Aorta (tissue), 5 donors: ENCODE measurements around the gene POLN. TPM values are rescaled to one million over a fixed set of nuclear protein-coding genes. Genes with fewer than 3 reads are reported as not detected.

Experiments
- ATAC-seq: fragments of 200-7000 bp; cut with Tn5 transposase; one replicate; pipeline ENCODE4 v1.9.1; 2022; ENCODE audit warnings: moderate library complexity; ENCODE audit not compliant: low FRiP score
- DNase-seq, 2 donors: peaks; one replicate each; pipeline ENCODE4 v3.0.0-alpha.2; 2020
- H3K27ac ChIP-seq, 2 donors: one replicate each; pipeline ENCODE4 v1.5.1; 2013; ENCODE audit warnings: low read length in 2 of 2, mild to moderate bottlenecking in 2 of 2, moderate library complexity in 2 of 2, control low read depth in 1 of 2, inconsistent platforms in 1 of 2, low read depth in 1 of 2
- H3K27me3 ChIP-seq, 2 donors: one replicate each; pipeline ENCODE4 v1.6.1; 2013; ENCODE audit warnings: control low read depth in 1 of 2, low read length in 1 of 2, mild to moderate bottlenecking in 1 of 2, moderate library complexity in 1 of 2; ENCODE audit not compliant: insufficient read depth in 2 of 2, control insufficient read depth in 1 of 2
- H3K36me3 ChIP-seq, 2 donors: one replicate each; pipeline ENCODE4 v1.6.1; 2013; ENCODE audit warnings: control low read depth in 1 of 2, low read length in 1 of 2, mild to moderate bottlenecking in 1 of 2; ENCODE audit not compliant: insufficient read depth in 2 of 2, control insufficient read depth in 1 of 2
- H3K4me1 ChIP-seq, 2 donors: one replicate each; pipeline ENCODE4 v1.6.1; 2013; ENCODE audit warnings: low read length in 2 of 2, control low read depth in 1 of 2, mild to moderate bottlenecking in 1 of 2, moderate library complexity in 1 of 2; ENCODE audit not compliant: insufficient read depth in 2 of 2, control insufficient read depth in 1 of 2
- H3K4me3 ChIP-seq, 2 donors: one replicate each; pipeline ENCODE4 v1.5.1; 2013; ENCODE audit warnings: low read length in 2 of 2, control low read depth in 1 of 2, mild to moderate bottlenecking in 1 of 2
- H3K9me3 ChIP-seq: one replicate; pipeline ENCODE4 v1.6.1; 2013; ENCODE audit warnings: mild to moderate bottlenecking, low read length; ENCODE audit not compliant: control insufficient read depth
- WGBS, 2 donors: extraction: QIAGEN DNeasy Blood & Tissue Kit; methylation state at CpG; one replicate each; pipeline ENCODE4 v1.1.7; 2013; 5-methylcytosine and 5-hydroxymethylcytosine counted together
- intact Hi-C, 2 donors: fragments of 100-400 bp; cut with DNase I; formaldehyde crosslinking; loops; one replicate each; pipeline versions ENCODE4 v1.14.2 to v1.15.0; 2022
- polyA plus RNA-seq, 2 donors: library from polyadenylated mRNA; stranded (reverse); fragments of 200-250 nt; gene quantifications; one replicate each; pipeline ENCODE4 v1.2.3, GENCODE V29; 2013
- total RNA-seq, 2 donors: library from RNA; stranded (reverse); fragmentation: NEBNext Ultra II Directional; extraction: Animal tissue kit (Norgen Biotek cat#: 25700); gene quantifications; one replicate each; pipeline ENCODE4 v1.2.1, GENCODE V29; 2021
- donor health status: healthy with polysubstance abuse.
- donor health status: Bipolar disorder and iron deficiency.
- donor health status: DM: no; HTN: no; CAD: no.
- donor health status: DM: no; HTN: no; CAD: no.
- donor health status: DM: yes; HTN: yes; CAD: no.

The POLN gene
- total and polyA plus RNA-seq, 4 donors = 3.2 to 7.0 (median 6.6) TPM; not detected in 1

GRCh38 chr4:2251073-2251794 is 9.3 kb upstream of the POLN start:
- Histone ChIP-seq H3K4me1 (no peaks in the 10 kb centered on the region), H3K36me3 (peaks cover 0 to 11% of the 10 kb centered on the region in 2 donors), H3K9me3 (no peaks in the 10 kb centered on the region), H3K4me3 (no peak overlapping the region), H3K27ac (no peak overlapping the region), H3K27me3 (no peaks in the 10 kb centered on the region)
- WGBS, 2 donors = 91 to 92% methylated on average over 24 to 25 of the region's 25 CpGs
- ATAC-seq (no peak), DNase-seq (peak in 1 of 2 donors; percentile 69)
- intact Hi-C loops = loop anchor here in 1 of 2 donors (10.0 kb wide), 1 partner anchor 214 kb away; the partner anchor contains the start of gene RNF4

GRCh38 chr4:2250357-2251072 is 8.6 kb upstream of the POLN start:
- no peaks in the 10 kb centered on the region for H3K4me1 ChIP-seq
- no peaks in the 10 kb centered on the region for H3K27me3 ChIP-seq
- H3K27ac ChIP-seq = no peak overlapping the region
- 88 to 89% methylated on average over 21 to 30 of the region's 30 CpGs for WGBS, 2 donors
- no peak overlapping the region for H3K4me3 ChIP-seq
- DNase-seq = peak in 1 of 2 donors; percentile 71
- peaks cover 0 to 11% of the 10 kb centered on the region in 2 donors for H3K36me3 ChIP-seq
- H3K9me3 ChIP-seq = no peaks in the 10 kb centered on the region
- intact Hi-C loops = loop anchor here in 1 of 2 donors (10.0 kb wide), 1 partner anchor 214 kb away; the partner anchor contains the start of gene RNF4
- no peak for ATAC-seq

- Histone ChIP-seq H3K4me3 (no peak overlapping the region), H3K4me1 (no peaks in the 10 kb centered on the region), H3K9me3 (no peaks in the 10 kb centered on the region), H3K36me3 (peaks cover 0 to 11% of the 10 kb centered on the region in 2 donors), H3K27ac (no peak overlapping the region), H3K27me3 (no peaks in the 10 kb centered on the region)
- intact Hi-C loops = loop anchor here (10.0 kb wide), 2 partner anchors 215 to 285 kb away; partner anchors contain the start of genes FAM193A (in 1 of the 2) and RNF4 (in 1 of the 2)
- ATAC-seq = no peak
- WGBS, 2 donors = 81 to 86% methylated on average over 26 of the region's 26 CpGs
- DNase-seq = peak in 1 of 2 donors; percentile 44
These were observed 7.8 kb upstream of the POLN start for GRCh38 chr4:2249526-2250356.

GRCh38 chr4:2248821-2249261 is 6.9 kb upstream of the POLN start:
- H3K4me1 ChIP-seq = no peaks in the 10 kb centered on the region
- ATAC-seq (no peak), DNase-seq (peak in 1 of 2 donors; percentile 64)
- intact Hi-C loops = loop anchor here in 1 of 2 donors (10.0 kb wide), 1 partner anchor 286 kb away; the partner anchor contains the start of gene FAM193A
- H3K27ac ChIP-seq = no peak overlapping the region
- no peaks in the 10 kb centered on the region for H3K9me3 ChIP-seq
- 67 to 70% methylated on average over 10 of the region's 10 CpGs for WGBS, 2 donors
- H3K27me3 ChIP-seq = no peaks in the 10 kb centered on the region
- H3K4me3 ChIP-seq = no peak overlapping the region
- H3K36me3 ChIP-seq = peaks cover 0 to 11% of the 10 kb centered on the region in 2 donors

GRCh38 chr4:2248044-2248780 is 6.3 kb upstream of the POLN start:
- intact Hi-C loops = loop anchor here in 1 of 2 donors (10.0 kb wide), 1 partner anchor 287 kb away; the partner anchor contains the start of gene FAM193A
- peaks cover 0 to 11% of the 10 kb centered on the region in 2 donors for H3K36me3 ChIP-seq
- no peaks in the 10 kb centered on the region for H3K9me3 ChIP-seq
- no peaks in the 10 kb centered on the region for H3K27me3 ChIP-seq
- DNase-seq (peak in 1 of 2 donors; percentile 65), ATAC-seq (no peak)
- WGBS, 2 donors = 73 to 75% methylated on average over 21 of the region's 21 CpGs
- no peak overlapping the region for H3K27ac ChIP-seq
- H3K4me1 ChIP-seq = no peaks in the 10 kb centered on the region
- H3K4me3 ChIP-seq = no peak overlapping the region

GRCh38 chr4:2247128-2248043 is 5.5 kb upstream of the POLN start:
- WGBS, 2 donors = 87 to 90% methylated on average over 40 to 42 of the region's 42 CpGs
- Histone ChIP-seq H3K9me3 (no peaks in the 10 kb centered on the region), H3K36me3 (peaks cover 0 to 11% of the 10 kb centered on the region in 2 donors), H3K27me3 (no peaks in the 10 kb centered on the region), H3K4me1 (no peaks in the 10 kb centered on the region), H3K4me3 (no peak overlapping the region), H3K27ac (no peak overlapping the region)
- no peak for ATAC-seq
- DNase-seq = peak; percentile 43 to 70
- intact Hi-C loops = loop anchor here in 1 of 2 donors (10.0 kb wide), 1 partner anchor 287 kb away; the partner anchor contains the start of gene FAM193A
